ENCODE data around the gene CNTN5.

CNTN5 gene

DNA sequence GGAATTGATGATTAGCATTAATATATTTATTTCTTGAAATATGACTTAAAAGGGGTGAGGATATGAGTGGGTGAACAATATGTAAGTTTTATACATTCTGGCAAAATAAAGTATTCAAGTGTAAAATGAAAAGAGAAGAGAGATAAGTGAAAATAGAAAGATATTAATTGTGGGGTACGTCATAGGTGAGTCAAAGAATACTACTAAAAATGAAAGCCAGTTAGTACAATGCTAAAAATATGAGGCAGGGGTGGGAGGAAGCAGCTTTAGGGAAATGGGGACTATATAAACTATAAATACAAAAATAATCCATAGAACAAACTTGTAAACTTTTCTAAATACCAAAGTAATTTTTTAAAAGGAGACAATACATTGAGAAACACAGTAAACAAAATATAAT lies 661.4 kb downstream of the CNTN5 start:
- CTCF ChIA-PET = no interaction called here
- POLR2A ChIA-PET = no interaction called here
- no peaks in the 10 kb centered on the region for H3K9me3 ChIP-seq (ENCODE audit: control insufficient read depth, insufficient read depth, low read depth, low read length)

GRCh38 chr11:99682646-99683045 lies 661.9 kb downstream of the CNTN5 start:
- H3K36me3 ChIP-seq (ENCODE audit: control insufficient read depth in 2 of 2, insufficient read depth in 1 of 2, low read length in 2 of 2) = no peaks in the 10 kb centered on the region
- no peaks in the 10 kb centered on the region for H3K9me3 ChIP-seq (ENCODE audit: control insufficient read depth, insufficient read depth, low read depth, low read length)
- TF ChIP-seq EGR2 (tag by site-specific recombination; IDR thresholded peaks at IDR 0.05; ENCODE audit: low read depth) (no peak), ZXDB (tag by site-specific recombination; IDR thresholded peaks at IDR 0.05) (no peak), ZNF623 (tag by site-specific recombination; IDR thresholded peaks at IDR 0.05) (no peak), ZNF768 (tag by site-specific recombination; IDR thresholded peaks at IDR 0.05) (no peak)
- TF ChIP-seq, protein P1, sequence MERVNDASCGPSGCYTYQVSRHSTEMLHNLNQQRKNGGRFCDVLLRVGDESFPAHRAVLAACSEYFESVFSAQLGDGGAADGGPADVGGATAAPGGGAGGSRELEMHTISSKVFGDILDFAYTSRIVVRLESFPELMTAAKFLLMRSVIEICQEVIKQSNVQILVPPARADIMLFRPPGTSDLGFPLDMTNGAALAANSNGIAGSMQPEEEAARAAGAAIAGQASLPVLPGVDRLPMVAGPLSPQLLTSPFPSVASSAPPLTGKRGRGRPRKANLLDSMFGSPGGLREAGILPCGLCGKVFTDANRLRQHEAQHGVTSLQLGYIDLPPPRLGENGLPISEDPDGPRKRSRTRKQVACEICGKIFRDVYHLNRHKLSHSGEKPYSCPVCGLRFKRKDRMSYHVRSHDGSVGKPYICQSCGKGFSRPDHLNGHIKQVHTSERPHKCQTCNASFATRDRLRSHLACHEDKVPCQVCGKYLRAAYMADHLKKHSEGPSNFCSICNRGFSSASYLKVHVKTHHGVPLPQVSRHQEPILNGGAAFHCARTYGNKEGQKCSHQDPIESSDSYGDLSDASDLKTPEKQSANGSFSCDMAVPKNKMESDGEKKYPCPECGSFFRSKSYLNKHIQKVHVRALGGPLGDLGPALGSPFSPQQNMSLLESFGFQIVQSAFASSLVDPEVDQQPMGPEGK (tag by site-specific recombination; IDR thresholded peaks at IDR 0.05) = no peak
- no peak overlapping the region for H3K27ac ChIP-seq (ENCODE audit: extremely low read depth, low read depth, low read length)
- CTCF ChIA-PET = no interaction called here
- POLR2A ChIA-PET = no interaction called here
- no peak overlapping the region for H3K4me3 ChIP-seq (ENCODE audit: low read depth, low read length)
- no peaks in the 10 kb centered on the region for H3K4me1 ChIP-seq (ENCODE audit: control insufficient read depth, insufficient read depth, low read length)

More for the DNA sequence above, 661.4 kb downstream of the CNTN5 start:
- Histone ChIP-seq H3K27ac (ENCODE audit: extremely low read depth, low read depth, low read length) (no peak overlapping the region), H3K36me3 (ENCODE audit: control insufficient read depth in 2 of 2, insufficient read depth in 1 of 2, low read length in 2 of 2) (no peaks in the 10 kb centered on the region), H3K4me1 (ENCODE audit: control insufficient read depth, insufficient read depth, low read length) (no peaks in the 10 kb centered on the region), H3K4me3 (ENCODE audit: low read depth, low read length) (no peak overlapping the region)
- TF ChIP-seq IKZF3 (tag by site-specific recombination; IDR thresholded peaks at IDR 0.05) (no peak), ZEB2 (tag by site-specific recombination; IDR thresholded peaks at IDR 0.05) (no peak), WT1 (tag by site-specific recombination; IDR thresholded peaks at IDR 0.05) (no peak), RBAK (tag by site-specific recombination; IDR thresholded peaks at IDR 0.05) (no peak), ZNF174 (tag by site-specific recombination; IDR thresholded peaks at IDR 0.05) (no peak), ZNF157 (tag by site-specific recombination; IDR thresholded peaks at IDR 0.05) (no peak), SCRT1 (tag by site-specific recombination; IDR thresholded peaks at IDR 0.05; ENCODE audit: borderline replicate concordance) (no peak), KLF16 (tag by site-specific recombination; IDR thresholded peaks at IDR 0.05) (no peak), ZNF426 (tag by site-specific recombination; IDR thresholded peaks at IDR 0.05) (no peak), ZBTB8A (tag by site-specific recombination; IDR thresholded peaks at IDR 0.05) (no peak), OSR2 (tag by site-specific recombination; IDR thresholded peaks at IDR 0.05) (no peak), ZNF623 (tag by site-specific recombination; IDR thresholded peaks at IDR 0.05) (no peak), ZNF76 (tag by site-specific recombination; IDR thresholded peaks at IDR 0.05; ENCODE audit: borderline replicate concordance, low read depth) (no peak), ZNF837 (tag by site-specific recombination; IDR thresholded peaks at IDR 0.05) (no peak), MYNN (tag by site-specific recombination; IDR thresholded peaks at IDR 0.05; ENCODE audit: borderline replicate concordance) (no peak), ZNF121 (tag by site-specific recombination; IDR thresholded peaks at IDR 0.05) (no peak)
- TF ChIP-seq, protein P2, sequence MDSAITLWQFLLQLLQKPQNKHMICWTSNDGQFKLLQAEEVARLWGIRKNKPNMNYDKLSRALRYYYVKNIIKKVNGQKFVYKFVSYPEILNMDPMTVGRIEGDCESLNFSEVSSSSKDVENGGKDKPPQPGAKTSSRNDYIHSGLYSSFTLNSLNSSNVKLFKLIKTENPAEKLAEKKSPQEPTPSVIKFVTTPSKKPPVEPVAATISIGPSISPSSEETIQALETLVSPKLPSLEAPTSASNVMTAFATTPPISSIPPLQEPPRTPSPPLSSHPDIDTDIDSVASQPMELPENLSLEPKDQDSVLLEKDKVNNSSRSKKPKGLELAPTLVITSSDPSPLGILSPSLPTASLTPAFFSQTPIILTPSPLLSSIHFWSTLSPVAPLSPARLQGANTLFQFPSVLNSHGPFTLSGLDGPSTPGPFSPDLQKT (IDR thresholded peaks at IDR 0.05; ENCODE audit: borderline replicate concordance, low read depth, low read length) = no peak

- ChIA-PET POLR2A (no interaction called here), CTCF (no interaction called here)
- Histone ChIP-seq H3K36me3 (ENCODE audit: control insufficient read depth in 2 of 2, insufficient read depth in 1 of 2, low read length in 2 of 2) (no peaks in the 10 kb centered on the region), H3K9me3 (ENCODE audit: control insufficient read depth, insufficient read depth, low read depth, low read length) (no peaks in the 10 kb centered on the region), H3K27ac (ENCODE audit: extremely low read depth, low read depth, low read length) (no peak overlapping the region), H3K4me1 (ENCODE audit: control insufficient read depth, insufficient read depth, low read length) (no peaks in the 10 kb centered on the region), H3K4me3 (ENCODE audit: low read depth, low read length) (no peak overlapping the region)
- TF ChIP-seq ZNF266 (tag by site-specific recombination; IDR thresholded peaks at IDR 0.05; ENCODE audit: low read depth) (no peak), GFI1B (tag by site-specific recombination; IDR thresholded peaks at IDR 0.05) (no peak), ZNF623 (tag by site-specific recombination; IDR thresholded peaks at IDR 0.05) (no peak), SCRT2 (tag by site-specific recombination; IDR thresholded peaks at IDR 0.05) (no peak), YY1 (tag by site-specific recombination; IDR thresholded peaks at IDR 0.05) (no peak), ZNF433 (tag by site-specific recombination; IDR thresholded peaks at IDR 0.05; ENCODE audit: low read depth) (no peak), GLI4 (tag by site-specific recombination; IDR thresholded peaks at IDR 0.05) (no peak), ZNF19 (tag by site-specific recombination; IDR thresholded peaks at IDR 0.05; ENCODE audit: low read depth) (no peak), ZSCAN16 (tag by site-specific recombination; IDR thresholded peaks at IDR 0.05) (no peak), ZNF488 (tag by site-specific recombination; IDR thresholded peaks at IDR 0.05) (no peak), ZNF416 (tag by site-specific recombination; IDR thresholded peaks at IDR 0.05) (no peak)
These were observed 663.2 kb downstream of the CNTN5 start for GRCh38 chr11:99683933-99684332.

Data from HEK293 (cell line).